ENCODE measurements around the gene GRIA3.

GRCh38 chrX:123405231-123405630, 221.2 kb downstream of the GRIA3 start:
- TF ChIP-seq CTCF (IDR thresholded peaks at IDR 0.05) (no peak), POLR2A (IDR thresholded peaks at IDR 0.05) (no peak), EP300 (IDR thresholded peaks at IDR 0.05) (no peak)

All from sigmoid colon (tissue), 4 donors.